ENCODE data around the gene PTER. TPM values are rescaled to one million over a fixed set of nuclear protein-coding genes. Genes with fewer than 3 reads are reported as not detected.
A peak's percentile ranks its signal among the peaks of the same experiment; 100 is the strongest.

Gene PTER
- total RNA-seq, 2 donors from 2014 or later: 6.2 to 11.2 TPM

DNA sequence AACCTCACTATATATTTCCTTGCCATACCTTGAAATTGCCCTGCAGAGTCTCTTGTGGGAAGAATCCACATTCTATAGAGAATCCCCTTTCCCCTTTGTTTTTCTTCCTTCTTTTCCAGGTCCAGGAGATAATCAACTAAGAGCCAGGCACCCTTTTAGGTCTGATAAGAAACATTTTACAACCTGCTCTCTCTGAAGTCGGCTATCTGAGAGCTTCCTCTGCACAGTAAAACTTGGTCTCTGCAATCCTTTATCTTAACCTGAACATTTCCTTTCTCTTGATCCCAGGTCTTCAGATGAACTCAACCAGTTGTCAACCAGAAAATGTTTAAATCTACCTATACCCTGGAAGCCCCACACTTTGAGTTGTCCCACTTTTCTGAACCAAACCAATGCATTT lies 19.5 kb upstream of the PTER start:
- Histone ChIP-seq H3K4me1 (ENCODE audit: control insufficient read depth in 1 of 2, low read depth in 2 of 2) (no peaks in the 10 kb centered on the region), H3K27ac (no peak overlapping the region), H3K27me3 (replicated peaks; ENCODE audit: insufficient read depth) (no peaks in the 10 kb centered on the region), H3K4me3 (no peak overlapping the region), H3K36me3 (no peaks in the 10 kb centered on the region), H3K9me3 (no peaks in the 10 kb centered on the region)
- no peak for DNase-seq (ENCODE audit: low spot score)
- no peak for ATAC-seq (ENCODE audit: insufficient number of reproducible peaks, low FRiP score, low read depth)
- TF ChIP-seq, protein P1, sequence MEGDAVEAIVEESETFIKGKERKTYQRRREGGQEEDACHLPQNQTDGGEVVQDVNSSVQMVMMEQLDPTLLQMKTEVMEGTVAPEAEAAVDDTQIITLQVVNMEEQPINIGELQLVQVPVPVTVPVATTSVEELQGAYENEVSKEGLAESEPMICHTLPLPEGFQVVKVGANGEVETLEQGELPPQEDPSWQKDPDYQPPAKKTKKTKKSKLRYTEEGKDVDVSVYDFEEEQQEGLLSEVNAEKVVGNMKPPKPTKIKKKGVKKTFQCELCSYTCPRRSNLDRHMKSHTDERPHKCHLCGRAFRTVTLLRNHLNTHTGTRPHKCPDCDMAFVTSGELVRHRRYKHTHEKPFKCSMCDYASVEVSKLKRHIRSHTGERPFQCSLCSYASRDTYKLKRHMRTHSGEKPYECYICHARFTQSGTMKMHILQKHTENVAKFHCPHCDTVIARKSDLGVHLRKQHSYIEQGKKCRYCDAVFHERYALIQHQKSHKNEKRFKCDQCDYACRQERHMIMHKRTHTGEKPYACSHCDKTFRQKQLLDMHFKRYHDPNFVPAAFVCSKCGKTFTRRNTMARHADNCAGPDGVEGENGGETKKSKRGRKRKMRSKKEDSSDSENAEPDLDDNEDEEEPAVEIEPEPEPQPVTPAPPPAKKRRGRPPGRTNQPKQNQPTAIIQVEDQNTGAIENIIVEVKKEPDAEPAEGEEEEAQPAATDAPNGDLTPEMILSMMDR (IDR thresholded peaks at IDR 0.05): no peak

DNA sequence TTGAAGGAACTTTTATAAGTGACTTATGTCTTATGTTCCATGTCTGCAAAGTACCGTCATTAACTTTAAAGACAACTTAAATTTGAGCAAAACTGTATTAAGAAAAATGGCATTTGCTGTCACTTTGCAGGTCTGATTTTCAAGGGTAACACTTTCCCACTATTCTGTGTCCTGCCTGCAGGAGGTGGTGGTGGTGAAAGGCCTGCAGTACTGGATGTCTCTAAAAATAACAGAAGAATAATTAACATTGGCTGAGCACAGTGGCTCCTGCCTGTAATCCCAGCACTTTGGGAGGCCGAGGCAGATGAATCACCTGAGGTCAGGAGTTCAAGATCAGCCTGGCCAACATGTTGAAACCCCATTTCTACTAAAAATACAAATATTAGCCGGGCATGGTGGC lies 13.2 kb upstream of the PTER start:
- Histone ChIP-seq H3K4me1 (ENCODE audit: control insufficient read depth in 1 of 2, low read depth in 2 of 2) (no peaks in the 10 kb centered on the region), H3K36me3 (no peaks in the 10 kb centered on the region), H3K27me3 (replicated peaks; ENCODE audit: insufficient read depth) (no peaks in the 10 kb centered on the region), H3K9me3 (no peaks in the 10 kb centered on the region), H3K4me3 (no peak overlapping the region), H3K27ac (no peak overlapping the region)
- ATAC-seq (ENCODE audit: insufficient number of reproducible peaks, low FRiP score, low read depth) (no peak), DNase-seq (ENCODE audit: low spot score) (no peak)
- TF ChIP-seq, protein P1 (IDR thresholded peaks at IDR 0.05): no peak

DNA sequence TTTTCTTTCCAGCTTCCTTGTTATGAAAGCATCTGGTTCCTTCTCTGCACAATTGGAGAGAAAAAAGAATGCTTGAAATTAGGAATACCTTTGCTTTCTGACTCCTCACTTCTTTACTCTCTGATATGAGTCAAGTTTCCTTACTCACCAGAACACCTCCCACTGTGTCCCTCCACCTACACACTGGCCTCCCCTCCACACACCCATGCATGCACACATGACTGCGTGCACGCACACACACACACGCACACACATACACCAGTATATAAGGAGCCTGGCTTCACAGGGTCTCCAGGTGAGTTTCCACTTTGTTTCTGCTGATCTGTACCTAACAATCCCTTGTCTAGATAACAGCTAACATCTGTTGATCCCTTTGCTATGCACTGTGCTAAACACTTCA lies 11.4 kb upstream of the PTER start:
- Histone ChIP-seq H3K27me3 (replicated peaks; ENCODE audit: insufficient read depth) (no peaks in the 10 kb centered on the region), H3K27ac (no peak overlapping the region), H3K4me3 (no peak overlapping the region), H3K36me3 (no peaks in the 10 kb centered on the region), H3K9me3 (no peaks in the 10 kb centered on the region), H3K4me1 (ENCODE audit: control insufficient read depth in 1 of 2, low read depth in 2 of 2) (no peaks in the 10 kb centered on the region)
- no peak for ATAC-seq (ENCODE audit: insufficient number of reproducible peaks, low FRiP score, low read depth)
- TF ChIP-seq, protein P1 (IDR thresholded peaks at IDR 0.05): no peak
- no peak for DNase-seq (ENCODE audit: low spot score)

DNA sequence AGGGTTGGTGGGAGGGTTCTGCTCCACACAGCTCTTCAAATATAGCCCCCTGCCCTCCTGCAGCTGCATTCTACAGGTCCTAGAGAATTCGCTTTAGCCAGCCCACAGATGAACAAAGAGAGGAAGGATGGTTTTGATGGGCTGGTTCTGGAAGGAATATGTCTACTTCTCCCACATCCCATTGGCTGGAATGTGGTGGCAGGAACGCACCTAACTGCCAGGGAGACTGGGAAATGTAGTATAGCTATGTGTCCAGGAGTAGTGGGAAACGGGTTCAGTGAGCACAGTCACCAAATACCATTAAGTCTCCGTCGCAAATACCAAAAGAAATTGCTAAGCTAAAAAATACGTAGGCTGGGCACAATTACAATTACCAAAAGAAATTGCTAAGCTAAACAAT lies 7.3 kb upstream of the PTER start:
- H3K36me3 ChIP-seq: no peaks in the 10 kb centered on the region
- H3K27me3 ChIP-seq (replicated peaks; ENCODE audit: insufficient read depth): no peaks in the 10 kb centered on the region
- DNase-seq (ENCODE audit: low spot score) (no peak), ATAC-seq (ENCODE audit: insufficient number of reproducible peaks, low FRiP score, low read depth) (no peak)
- no peak overlapping the region for H3K27ac ChIP-seq
- H3K9me3 ChIP-seq: no peaks in the 10 kb centered on the region
- no peaks in the 10 kb centered on the region for H3K4me1 ChIP-seq (ENCODE audit: control insufficient read depth in 1 of 2, low read depth in 2 of 2)
- no peak overlapping the region for H3K4me3 ChIP-seq
- TF ChIP-seq, protein P1 (IDR thresholded peaks at IDR 0.05): no peak

DNA sequence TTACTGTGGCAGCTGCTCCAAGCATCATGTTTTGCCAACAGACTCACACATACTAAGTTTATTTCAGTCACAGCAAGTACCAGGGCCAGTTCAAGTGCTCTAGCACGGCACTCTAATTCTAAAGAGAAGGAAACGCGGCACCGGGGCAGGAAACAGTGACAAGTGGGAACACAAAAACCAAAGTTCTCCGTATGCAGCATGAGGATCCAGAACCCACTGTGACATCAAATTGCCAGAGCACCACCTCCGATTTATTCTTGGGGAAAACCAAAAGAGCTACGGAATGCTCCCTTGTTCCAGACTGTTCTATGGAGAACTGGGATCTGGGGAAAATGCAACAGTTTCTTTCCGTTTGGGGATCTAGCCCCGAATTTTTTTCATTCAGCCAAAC lies 448 bp upstream of the PTER start:
- TF ChIP-seq, protein P1 (IDR thresholded peaks at IDR 0.05): no peak
- Histone ChIP-seq H3K9me3 (no peaks in the 10 kb centered on the region), H3K36me3 (no peaks in the 10 kb centered on the region), H3K27ac (peak overlapping the region; percentile 25 to 80), H3K4me3 (peak overlapping the region; percentile 84), H3K4me1 (ENCODE audit: control insufficient read depth in 1 of 2, low read depth in 2 of 2) (peaks cover 4 to 21% of the 10 kb centered on the region in 2 donors), H3K27me3 (replicated peaks; ENCODE audit: insufficient read depth) (no peaks in the 10 kb centered on the region)
- no peak for DNase-seq (ENCODE audit: low spot score)
- peak; percentile 8 for ATAC-seq (ENCODE audit: insufficient number of reproducible peaks, low FRiP score, low read depth)

Data from thoracic aorta (tissue), 2 donors.